Endothelial cell of umbilical vein (primary cell): ENCODE data around the gene FZR1. TPM values are rescaled to one million over a fixed set of nuclear protein-coding genes. Genes with fewer than 3 reads are reported as not detected.

Experiments used
- polyA plus RNA-seq, 4 experiments: library from polyadenylated mRNA; depleted of rRNA in 3 of 4; stranded (reverse) in 3 of 4; unstranded in 1 of 4; fragments of >200 nt; gene quantifications; 2 replicates each; pipeline versions ENCODE4 v1.2.1 to v1.2.3, GENCODE V29; 2011 to 2012; ENCODE audit warnings: missing spikeins in 1 of 4
- small RNA-seq: library from RNA; depleted of rRNA; stranded (forward); fragments of <200 nt; gene quantifications from one replicate; pipeline ENCODE3, GENCODE V24; 2012; ENCODE audit warnings: low replicate concordance, low read depth; ENCODE audit not compliant: insufficient read depth, insufficient read length
- total RNA-seq: library from RNA; stranded (reverse); gene quantifications from 2 replicates; pipeline ENCODE4 v1.2.3, GENCODE V29; 2021

The FZR1 gene
- total and polyA plus RNA-seq, 2 donors (not counting 3 experiments of a cell fraction or from before 2014, with no cell fraction given) = 35.9 to 60.4 TPM

Small RNAs within 50 kb of the gene (small RNA-seq; reads per million reads assigned to genes)
- gene AC005786.1 (not detected), gene RF00212 (not detected)

Other genes starting within 250 kb of the FZR1 start
- gene NFIC, start 139.7 kb upstream of the FZR1 start, total RNA-seq = 131 and 133 TPM in 2 replicates
- 8.5 and 11.4 TPM in 2 replicates for gene NFIC, start 139.7 kb upstream of the FZR1 start, polyA plus RNA-seq
- gene SMIM24, start 25.8 kb upstream of the FZR1 start, total RNA-seq = not detected in 2 replicates
- not detected in 2 replicates for gene SMIM24, start 25.8 kb upstream of the FZR1 start, polyA plus RNA-seq
- gene SMIM44, start 22.9 kb upstream of the FZR1 start, total RNA-seq = not detected in 2 replicates
- not detected in 2 replicates for gene SMIM44, start 22.9 kb upstream of the FZR1 start, polyA plus RNA-seq
- 14.8 and 15.2 TPM in 2 replicates for gene DOHH, start 5.6 kb upstream of the FZR1 start, total RNA-seq
- 8.0 and 8.7 TPM in 2 replicates for gene DOHH, start 5.6 kb upstream of the FZR1 start, polyA plus RNA-seq
- gene TEKTIP1, start 32.9 kb downstream of the FZR1 start, total RNA-seq = 0.53 and 0.73 TPM in 2 replicates
- gene TEKTIP1, start 32.9 kb downstream of the FZR1 start, polyA plus RNA-seq = not detected in 2 replicates
- 78.9 and 80.4 TPM in 2 replicates for gene MFSD12, start 51.3 kb downstream of the FZR1 start, total RNA-seq
- 51.7 and 66.9 TPM in 2 replicates for gene MFSD12, start 51.3 kb downstream of the FZR1 start, polyA plus RNA-seq
- gene HMG20B, start 66.6 kb downstream of the FZR1 start, total RNA-seq = 98.0 and 98.2 TPM in 2 replicates
- gene HMG20B, start 66.6 kb downstream of the FZR1 start, polyA plus RNA-seq = 53.2 and 63.9 TPM in 2 replicates
- gene GIPC3, start 79.2 kb downstream of the FZR1 start, total RNA-seq = 6.6 and 7.1 TPM in 2 replicates
- gene GIPC3, start 79.2 kb downstream of the FZR1 start, polyA plus RNA-seq = 1.9 and 2.2 TPM in 2 replicates
- 2.9 and 3.4 TPM in 2 replicates for gene TBXA2R, start 100.6 kb downstream of the FZR1 start, total RNA-seq
- 2.4 TPM in 2 replicates for gene TBXA2R, start 100.6 kb downstream of the FZR1 start, polyA plus RNA-seq
- 36.1 and 36.4 TPM in 2 replicates for gene CACTIN, start 120.5 kb downstream of the FZR1 start, total RNA-seq
- gene CACTIN, start 120.5 kb downstream of the FZR1 start, polyA plus RNA-seq = 29.7 and 31.8 TPM in 2 replicates
- 79.5 and 82.2 TPM in 2 replicates for gene PIP5K1C, start 194.2 kb downstream of the FZR1 start, total RNA-seq
- 31.6 and 37.4 TPM in 2 replicates for gene PIP5K1C, start 194.2 kb downstream of the FZR1 start, polyA plus RNA-seq
- not detected in 2 replicates for gene TJP3, start 202.1 kb downstream of the FZR1 start, total RNA-seq
- gene TJP3, start 202.1 kb downstream of the FZR1 start, polyA plus RNA-seq = 0.10 TPM in 1 of 2 replicates, not detected in the other